HG02884 (cell line): Measurements from ENCODE around the gene DOCK4.

Experiments used
- ATAC-seq: cut with Tn5 transposase; IDR thresholded peaks from one replicate; pipeline ENCODE4 v1.9.1; 2021; ENCODE audit warnings: mild to moderate bottlenecking, moderate library complexity; ENCODE audit not compliant: unreplicated experiment

The DOCK4 gene

GRCh38 chr7:112162142-112162766 lies 43.9 kb downstream of the DOCK4 start:
- no peak for ATAC-seq

- no peak for ATAC-seq
Measured at GRCh38 chr7:112161253-112162141, 44.7 kb downstream of the DOCK4 start.

GRCh38 chr7:112160771-112161150 lies 45.4 kb downstream of the DOCK4 start:
- no peak for ATAC-seq

- ATAC-seq: no peak
Measured at GRCh38 chr7:112160130-112160770, 45.9 kb downstream of the DOCK4 start.

- ATAC-seq: no peak
Measured at GRCh38 chr7:112159351-112159750, 46.8 kb downstream of the DOCK4 start.

GRCh38 chr7:112157072-112157471 lies 49.1 kb downstream of the DOCK4 start:
- no peak for ATAC-seq

GRCh38 chr7:112156412-112156811 lies 49.8 kb downstream of the DOCK4 start:
- ATAC-seq: no peak

GRCh38 chr7:112154690-112155089 lies 51.5 kb downstream of the DOCK4 start:
- no peak for ATAC-seq

DNA sequence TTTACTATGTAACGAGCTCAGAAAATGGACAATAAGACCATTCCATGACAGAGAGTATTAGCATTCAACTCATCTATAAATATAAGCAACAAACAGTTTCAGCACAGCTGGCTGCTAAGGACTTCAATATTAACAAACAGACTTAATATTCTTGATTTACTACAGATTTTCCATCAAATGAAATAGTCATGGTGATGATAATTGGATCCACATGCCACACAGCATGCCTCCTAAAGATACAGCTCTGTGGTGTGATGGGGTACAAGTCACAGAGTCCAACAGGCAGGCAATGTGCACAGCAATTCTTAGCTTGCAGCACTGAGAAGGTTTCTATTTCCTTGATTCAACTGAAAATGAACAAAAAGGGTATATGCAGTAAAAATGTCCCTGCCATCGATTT lies 54.0 kb downstream of the DOCK4 start:
- ATAC-seq: no peak

DNA sequence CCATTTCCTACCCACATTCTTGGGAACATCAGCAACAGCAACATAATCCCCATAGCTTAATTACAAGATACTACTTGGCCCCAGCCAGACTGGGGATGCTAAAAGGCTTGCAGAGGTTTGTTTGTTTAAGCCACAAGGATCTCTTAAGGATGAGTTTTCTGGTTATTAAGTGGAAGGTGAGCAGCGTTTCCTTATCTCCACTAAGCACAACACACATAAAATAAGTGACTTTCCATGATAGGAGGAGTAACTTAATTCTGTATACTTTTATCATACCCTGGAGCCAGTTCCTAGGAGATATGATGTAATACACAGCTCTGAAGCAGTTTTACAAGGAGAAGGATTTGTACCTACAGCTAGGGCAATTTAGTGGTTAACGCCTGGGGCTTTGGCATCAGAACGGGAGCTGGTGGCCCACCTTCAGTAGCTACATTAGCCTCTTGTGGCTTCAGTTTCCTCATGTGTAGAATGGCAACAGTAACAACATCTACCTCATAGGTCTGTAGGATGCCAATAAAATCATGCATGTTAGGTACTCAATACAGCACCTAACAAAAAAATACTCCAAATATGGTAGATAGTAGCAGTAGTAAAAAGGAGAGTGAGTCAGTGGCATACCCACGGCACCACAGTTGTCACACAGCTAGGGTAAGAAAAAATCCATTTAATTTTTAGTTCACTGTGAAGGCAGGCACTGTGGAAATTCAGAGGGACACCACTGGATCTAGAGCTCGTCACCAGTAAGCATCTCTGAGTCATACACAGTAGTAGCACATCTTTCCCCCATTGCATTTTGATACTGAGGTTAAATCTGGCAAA lies 55.2 kb downstream of the DOCK4 start:
- no peak for ATAC-seq

GRCh38 chr7:112149734-112150133 lies 56.5 kb downstream of the DOCK4 start:
- ATAC-seq: no peak

GRCh38 chr7:112147793-112148361 lies 58.3 kb downstream of the DOCK4 start:
- no peak for ATAC-seq

DNA sequence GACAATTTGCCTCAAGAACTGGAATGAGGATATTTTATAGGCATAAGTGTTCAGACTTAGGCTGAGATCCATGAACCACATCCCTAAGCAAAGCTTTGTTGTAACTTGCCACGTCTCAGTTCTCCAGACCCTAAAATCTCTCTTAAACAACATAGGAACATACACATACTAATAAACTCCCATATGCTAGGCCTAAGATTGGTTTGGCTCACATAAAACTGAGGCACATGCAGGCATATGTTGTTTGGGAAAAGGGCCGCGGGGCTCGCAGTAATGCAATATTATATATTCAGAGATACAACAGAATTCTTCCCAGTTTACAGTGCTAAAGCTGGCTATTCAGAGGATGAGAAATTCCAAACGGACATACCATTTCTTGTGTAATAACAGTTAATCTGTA lies 61.0 kb downstream of the DOCK4 start:
- ATAC-seq: no peak

DNA sequence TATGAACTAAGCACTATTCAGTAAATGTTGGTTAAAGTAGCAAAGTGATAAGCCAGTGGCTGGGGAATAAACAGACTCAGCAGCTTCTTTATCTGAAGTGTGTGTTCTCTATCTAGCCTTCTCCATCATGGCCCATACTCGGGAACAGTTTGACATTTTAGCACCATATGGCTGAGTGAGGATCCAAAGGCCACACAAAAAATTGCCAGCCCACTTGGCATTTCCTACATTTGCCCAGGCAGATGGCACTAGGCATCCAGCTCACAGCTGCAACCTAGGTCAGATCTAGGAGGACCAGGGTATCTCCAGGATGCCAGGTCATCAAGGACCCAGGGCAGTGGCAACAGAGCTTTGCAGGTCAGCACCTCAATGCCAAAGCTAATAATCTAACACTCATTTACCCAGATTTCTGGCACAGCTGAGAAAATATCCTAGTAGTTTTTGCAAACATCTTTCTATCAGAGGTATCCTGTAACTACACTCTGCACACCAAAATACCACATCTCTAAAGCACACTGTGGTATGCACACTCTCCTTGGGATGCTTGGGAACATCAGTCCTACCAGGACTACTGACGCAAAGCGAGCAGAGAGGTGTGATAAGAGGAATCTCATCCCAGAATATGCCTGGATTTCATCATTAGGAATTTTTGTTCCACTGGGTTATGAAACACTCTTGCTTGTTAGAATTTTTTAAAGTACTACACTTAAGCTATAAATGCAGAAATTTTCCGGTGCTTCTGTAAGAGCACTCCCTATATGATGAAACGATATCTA lies 61.7 kb downstream of the DOCK4 start:
- no peak for ATAC-seq

DNA sequence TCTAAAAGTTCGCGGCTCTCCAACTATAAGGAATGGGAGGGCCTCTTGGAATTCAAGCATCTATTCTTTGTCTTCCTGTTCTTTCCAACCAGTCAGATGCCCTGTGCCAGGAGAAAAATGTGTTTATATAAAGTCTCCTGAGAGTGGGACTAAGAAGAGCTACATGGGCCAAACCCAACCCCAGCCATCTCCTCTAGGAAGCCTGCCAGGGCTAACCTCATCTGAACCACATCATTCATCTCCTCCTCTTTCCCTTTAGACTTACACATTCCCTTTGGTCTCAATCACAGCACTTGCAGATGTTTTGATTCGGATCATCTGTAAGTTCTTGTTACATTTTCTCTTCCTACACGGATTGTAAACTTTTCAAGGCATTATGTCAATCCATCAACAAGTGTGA lies 62.6 kb downstream of the DOCK4 start:
- ATAC-seq: no peak

- ATAC-seq: no peak
Measured at GRCh38 chr7:112143136-112143535, 63.1 kb downstream of the DOCK4 start.

DNA sequence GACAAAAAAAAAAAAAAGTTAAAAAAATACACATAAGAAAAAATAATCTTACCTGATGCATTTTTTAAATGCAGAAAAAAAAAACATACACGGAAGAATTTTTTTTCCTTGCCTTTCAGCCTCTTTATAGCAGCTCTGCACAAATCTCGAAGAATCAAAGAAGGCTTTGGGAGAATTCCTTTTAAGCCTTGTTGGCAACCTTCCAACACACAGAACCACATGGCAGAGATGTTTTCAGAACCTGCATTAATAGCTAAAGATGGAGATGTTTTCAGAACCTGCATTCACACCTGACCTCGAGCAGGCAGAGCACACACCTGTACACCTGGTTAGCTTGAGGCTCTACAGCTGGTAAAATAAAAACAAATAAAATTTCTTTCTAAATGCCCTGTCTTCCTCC lies 65.6 kb downstream of the DOCK4 start:
- no peak for ATAC-seq

- ATAC-seq: no peak
Measured at GRCh38 chr7:112138938-112139337, 67.3 kb downstream of the DOCK4 start.

- no peak for ATAC-seq
Measured at GRCh38 chr7:112138325-112138852, 67.8 kb downstream of the DOCK4 start.
